ENCODE measurements around the gene GATA2. TPM values are rescaled to one million over a fixed set of nuclear protein-coding genes. Genes with fewer than 3 reads are reported as not detected.

GATA2 gene
- total and polyA plus RNA-seq, 2 of the 13 experiments (the other 11 are each of a cell fraction or from before 2014, with no cell fraction given): 3.5 to 6.2 TPM

- CTCF ChIA-PET (ENCODE audit: low intra/inter-chr PET ratio, low total read pairs): no interaction called here
- Histone ChIP-seq H3K4me2 (ENCODE audit: low read depth, low read length) (no peak overlapping the region), H3K9me3 (ENCODE audit: low read length) (no peaks in the 10 kb centered on the region), H3K36me3 (replicated peaks in 1 of 2; ENCODE audit: control insufficient read depth in 1 of 2, insufficient read depth in 2 of 2, low read length in 2 of 2) (no peaks in the 10 kb centered on the region), H4K20me1 (ENCODE audit: insufficient read depth, low read length) (no peaks in the 10 kb centered on the region), H3K4me1 (ENCODE audit: insufficient read depth, low read length) (peaks cover 10% of the 10 kb centered on the region), H3K27me3 (ENCODE audit: control insufficient read depth in 1 of 2, insufficient read depth in 2 of 2, low read length in 2 of 2) (peaks cover 24 to 99% of the 10 kb centered on the region in 2 experiments), H3K79me2 (ENCODE audit: insufficient read depth, low read length) (no peaks in the 10 kb centered on the region), H3K27ac (ENCODE audit: extremely low read length, insufficient read depth, low read length) (no peak overlapping the region), H2AFZ (ENCODE audit: low read length) (no peak overlapping the region), H3K9ac (ENCODE audit: insufficient read depth, low read depth, low read length) (no peak overlapping the region), H3K4me3 (replicated peaks in 1 of 3; ENCODE audit: insufficient read depth in 1 of 3, low read depth in 2 of 3, low read length in 3 of 3) (no peak overlapping the region)
- ATAC-seq: no peak
- in situ Hi-C loops (cut with HindIII; ENCODE audit: extremely low pct_ligation_motif_present, low pct_unique_long_range_greater_than_20kb): no loop called here
- intact Hi-C loops (cut with micrococcal nuclease; ENCODE audit: unreplicated experiment): no loop called here
- 0% methylated on average over 1 of the region's 2 CpGs for WGBS (ENCODE audit: low lambda C conversion rate)
- POLR2A ChIA-PET: interaction anchor here (0.5 kb wide), 1 partner anchor 93 kb away, joined by 4 read pairs; no protein-coding TSS in a partner anchor
- no TSS peak for BruUV-seq (replicated peaks)
- no peak for FAIRE-seq
- TF ChIP-seq ZNF841 (CRISPR knock-in tag; IDR thresholded peaks at IDR 0.05; ENCODE audit: borderline replicate concordance) (no peak), ZNF282 (IDR thresholded peaks at IDR 0.05; ENCODE audit: partially characterized antibody) (no peak), NFRKB (IDR thresholded peaks at IDR 0.05) (no peak), NONO (IDR thresholded peaks at IDR 0.05) (no peak), NONO (CRISPR knock-in tag; conservative IDR thresholded peaks at IDR 0.05) (no peak), TRAFD1 (CRISPR knock-in tag; IDR thresholded peaks at IDR 0.05; ENCODE audit: borderline replicate concordance) (no peak), HMGXB4 (CRISPR knock-in tag; IDR thresholded peaks at IDR 0.05; ENCODE audit: borderline replicate concordance in 1 of 2, low read depth in 1 of 2) (no peak), RARG (CRISPR knock-in tag; IDR thresholded peaks at IDR 0.05; ENCODE audit: low read depth) (no peak), RAD51 (IDR thresholded peaks at IDR 0.05; ENCODE audit: borderline replicate concordance) (no peak), KLF13 (CRISPR knock-in tag; IDR thresholded peaks at IDR 0.05) (no peak)
- no peak for DNase-seq (ENCODE audit: low spot score)
Measured at GRCh38 chr3:128454310-128454618, 38.7 kb downstream of the GATA2 start.
